Measurements from ENCODE around the gene FBXO40. TPM values are rescaled to one million over a fixed set of nuclear protein-coding genes. Genes with fewer than 3 reads are reported as not detected.
"Not testable (repeated sequence)": the region's sequence is repeated elsewhere in the genome, so short reads cannot be mapped to it uniquely, and the experiment has no call there.

FBXO40 gene
- total RNA-seq (2014; rRNA removed; shearing (Covaris generic)) = not detected in 2 replicates

- in situ Hi-C loops (cut with HindIII; ENCODE audit: low sequenced_read_pairs) = no loop called here
- no peak for DNase-seq (ENCODE audit: low spot score)
These were observed at the start of gene FBXO40 for GRCh38 chr3:121592856-121593702. Gene FBXO40 (plus strand): TSS chr3:121593379. CDS start chr3:121620576, 27,197 bp downstream.

DNA sequence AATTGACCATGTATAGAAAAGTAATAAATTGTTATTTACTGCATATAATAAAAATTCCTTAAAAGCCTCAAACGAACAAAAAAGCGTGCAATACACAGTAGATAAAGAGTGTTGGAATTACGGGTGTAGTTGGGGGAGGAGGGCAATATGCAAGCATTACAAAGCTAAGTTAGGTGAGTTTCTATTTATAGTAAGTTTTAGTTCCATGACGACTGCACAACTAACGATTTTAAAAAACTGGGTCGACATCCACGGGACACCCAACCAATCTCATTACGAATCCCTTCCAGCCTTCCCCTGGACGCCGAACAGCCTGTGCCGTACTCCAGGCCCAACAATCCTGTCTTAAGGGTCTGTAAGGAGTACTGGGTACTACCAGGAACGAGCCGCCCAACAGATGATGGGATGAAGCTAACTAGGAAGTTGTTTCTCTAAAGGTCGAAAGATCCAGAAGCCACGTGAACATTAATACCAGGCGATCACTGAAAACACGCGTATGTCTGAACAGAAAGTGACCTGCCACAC, 48.1 kb upstream of the FBXO40 start:
- in situ Hi-C loops (cut with HindIII; ENCODE audit: low sequenced_read_pairs) = no loop called here
- DNase-seq (ENCODE audit: low spot score) = peak; percentile 6

DNA sequence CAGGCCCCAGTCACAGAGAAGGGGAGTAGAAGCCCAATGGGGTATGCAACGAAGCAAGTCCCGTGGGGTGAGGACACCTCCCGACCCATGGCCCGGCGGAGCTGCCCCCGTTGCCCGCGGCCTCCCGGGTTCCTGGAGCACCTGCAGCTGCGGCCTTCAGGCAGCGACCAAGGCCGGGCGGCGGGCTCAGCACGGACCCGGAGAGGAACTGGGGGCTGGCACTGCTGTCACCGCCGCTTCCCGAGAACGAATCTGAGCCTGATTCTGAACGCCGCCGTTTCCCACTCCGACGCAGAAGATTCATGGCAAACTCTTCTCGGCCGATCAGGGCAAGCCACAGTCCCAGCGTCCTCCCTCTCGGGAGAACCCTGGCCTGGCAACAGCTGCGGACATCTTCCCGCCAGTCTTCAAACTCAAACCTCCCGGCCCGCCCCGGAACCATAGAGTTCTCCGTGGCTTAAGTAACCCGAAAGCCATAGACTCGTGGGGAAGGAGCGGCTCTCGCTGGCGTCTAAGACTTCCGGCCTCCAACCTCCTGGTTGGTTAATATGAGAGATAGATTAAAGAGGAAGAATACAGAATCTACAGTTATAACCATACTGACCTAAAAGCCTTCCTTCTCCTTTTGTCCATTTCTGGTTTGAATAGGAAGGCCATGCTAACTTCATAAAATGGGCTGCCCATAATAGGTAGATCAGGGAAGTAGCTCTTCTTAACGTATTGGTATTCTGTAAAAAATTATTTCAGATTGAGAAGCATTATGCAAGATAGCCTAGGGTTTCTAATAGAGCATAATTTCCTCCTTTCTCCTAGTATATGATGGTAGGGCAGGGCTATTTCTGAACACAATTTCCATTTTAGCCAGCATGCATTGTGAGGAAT, 47.4 kb upstream of the FBXO40 start, which contains the start of gene POLQ:
Gene POLQ, minus strand, starts transcription at position 415 of the 882 bp plus-strand sequence. Its CDS starts 111 bp downstream, at position 304.
- in situ Hi-C loops (cut with HindIII; ENCODE audit: low sequenced_read_pairs) = no loop called here
- peak; percentile 97 for DNase-seq (ENCODE audit: low spot score)

DNA sequence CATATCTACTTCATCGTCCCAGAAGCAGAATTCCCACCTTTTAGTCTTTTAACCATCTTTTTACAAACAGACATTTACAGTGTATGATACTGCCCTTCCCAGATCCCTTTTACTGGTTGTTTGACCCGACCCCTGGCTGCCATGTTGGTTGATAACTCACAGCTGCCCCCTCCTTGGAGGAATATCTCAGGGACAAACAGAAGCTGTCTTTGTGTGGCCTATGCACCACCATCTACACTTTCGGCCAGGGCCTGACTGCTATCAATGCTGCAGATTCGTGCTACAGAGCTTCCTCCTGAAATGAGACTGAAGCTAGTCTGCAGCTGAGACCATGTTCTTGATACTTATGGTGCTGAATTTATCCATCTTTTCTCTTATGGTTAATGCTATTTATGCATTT, 40.8 kb upstream of the FBXO40 start:
- in situ Hi-C loops (cut with HindIII; ENCODE audit: low sequenced_read_pairs) = no loop called here
- DNase-seq (ENCODE audit: low spot score) = no peak

- in situ Hi-C loops (cut with HindIII; ENCODE audit: low sequenced_read_pairs) = no loop called here
These were observed 40.4 kb upstream of the FBXO40 start for GRCh38 chr3:121552797-121553196.

DNA sequence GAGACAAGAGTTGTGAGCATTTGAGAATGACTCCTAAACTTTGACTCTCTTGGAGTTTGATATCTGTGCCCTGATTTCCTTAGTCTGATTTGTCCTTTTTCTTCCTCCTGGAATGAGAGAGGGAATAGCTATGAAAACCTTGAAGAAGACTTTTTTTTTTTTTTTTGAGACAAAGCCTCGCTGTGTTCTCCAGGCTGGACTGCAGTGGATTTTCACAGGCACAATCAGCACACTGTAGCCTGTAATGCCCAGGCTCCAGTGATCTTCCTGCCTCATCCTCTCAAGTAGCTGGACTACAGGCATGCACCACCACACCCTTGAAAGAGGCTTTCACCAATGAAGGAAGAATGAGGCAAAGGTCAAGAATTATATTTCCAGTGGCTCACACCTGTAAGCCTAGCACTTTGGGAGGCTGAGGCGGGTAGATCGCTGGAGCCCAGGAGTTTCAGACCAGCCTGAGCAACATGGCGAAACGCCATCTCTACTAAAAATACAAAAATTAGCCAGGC, 35.7 kb upstream of the FBXO40 start:
- DNase-seq (ENCODE audit: low spot score) = no peak
- in situ Hi-C loops (cut with HindIII; ENCODE audit: low sequenced_read_pairs) = no loop called here

More at GRCh38 chr3:121552797-121553196, 40.4 kb upstream of the FBXO40 start:
- DNase-seq (ENCODE audit: low spot score) = no peak

DNA sequence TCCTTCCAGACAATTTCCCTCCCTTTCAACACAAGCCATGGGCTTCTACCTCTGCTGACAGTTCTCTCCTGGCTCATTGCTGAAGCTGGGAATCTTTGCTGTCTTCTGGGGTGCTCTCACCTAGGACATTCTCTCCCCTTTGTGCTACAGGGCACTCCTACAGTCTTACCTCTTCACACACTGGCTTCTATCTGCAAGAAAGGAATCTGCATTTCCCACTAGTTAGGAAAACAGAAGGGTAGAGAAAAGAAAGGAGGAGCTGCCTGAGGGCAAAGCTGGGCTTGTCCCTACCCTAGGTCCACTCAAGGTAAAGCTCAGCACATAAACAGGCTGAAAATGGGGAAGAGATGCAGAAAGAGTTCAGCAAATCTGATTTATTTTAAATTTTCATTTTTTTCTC, 31.0 kb upstream of the FBXO40 start:
- no peak for DNase-seq (ENCODE audit: low spot score)
- in situ Hi-C loops (cut with HindIII; ENCODE audit: low sequenced_read_pairs) = no loop called here

- no peak for DNase-seq (ENCODE audit: low spot score)
- in situ Hi-C loops (cut with HindIII; ENCODE audit: low sequenced_read_pairs) = no loop called here
These were observed 26.4 kb upstream of the FBXO40 start for GRCh38 chr3:121566773-121567172.

GRCh38 chr3:121567649-121568048, 25.5 kb upstream of the FBXO40 start, which contains the start of gene ARGFX:
Gene ARGFX (plus strand): TSS chr3:121567949. CDS start chr3:121570714, 2,765 bp downstream.
- no peak for DNase-seq (ENCODE audit: low spot score)
- in situ Hi-C loops (cut with HindIII; ENCODE audit: low sequenced_read_pairs) = no loop called here

DNA sequence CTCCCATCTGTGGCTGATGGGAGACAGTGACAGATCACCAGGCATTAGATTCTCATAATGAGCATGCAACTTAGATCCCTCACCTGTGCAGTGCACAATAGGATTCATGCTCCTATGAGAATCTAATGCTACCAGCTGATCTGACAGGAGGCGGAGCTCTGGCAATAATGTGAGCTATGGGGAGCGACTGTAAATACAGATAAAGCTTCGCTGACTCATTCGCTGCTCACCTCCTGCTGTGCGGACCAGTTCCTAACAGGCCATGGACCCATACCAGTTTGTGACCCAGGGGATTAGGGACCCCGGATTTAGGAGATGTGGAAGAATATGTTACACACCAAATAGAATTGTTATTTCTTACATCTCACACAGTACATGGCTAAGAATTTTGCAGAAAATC, 18.7 kb upstream of the FBXO40 start:
- no peak for DNase-seq (ENCODE audit: low spot score)
- in situ Hi-C loops (cut with HindIII; ENCODE audit: low sequenced_read_pairs) = no loop called here

GRCh38 chr3:121581691-121582090, 11.5 kb upstream of the FBXO40 start:
- no peak for DNase-seq (ENCODE audit: low spot score)
- in situ Hi-C loops (cut with HindIII; ENCODE audit: low sequenced_read_pairs) = no loop called here

DNA sequence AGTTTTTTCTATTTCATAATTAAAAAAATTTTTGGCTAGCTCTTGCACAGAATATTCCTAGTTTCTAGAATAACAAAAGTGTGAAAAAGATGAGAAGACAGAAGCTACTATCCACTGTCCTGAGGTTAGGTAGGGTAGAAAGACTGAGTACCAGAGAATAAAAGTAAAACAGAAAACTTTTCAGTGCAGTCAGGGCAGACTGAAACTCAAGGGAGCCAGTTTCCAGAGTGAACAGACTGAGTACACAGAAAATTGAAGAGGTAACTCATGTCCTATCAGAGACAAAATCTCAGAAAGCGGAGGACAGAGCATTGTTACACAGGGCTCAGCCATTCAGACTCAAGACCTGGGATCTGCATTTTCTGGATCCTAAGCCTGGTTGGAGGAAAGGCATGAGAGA, 8.8 kb upstream of the FBXO40 start:
- no peak for DNase-seq (ENCODE audit: low spot score)
- in situ Hi-C loops (cut with HindIII; ENCODE audit: low sequenced_read_pairs) = no loop called here

DNA sequence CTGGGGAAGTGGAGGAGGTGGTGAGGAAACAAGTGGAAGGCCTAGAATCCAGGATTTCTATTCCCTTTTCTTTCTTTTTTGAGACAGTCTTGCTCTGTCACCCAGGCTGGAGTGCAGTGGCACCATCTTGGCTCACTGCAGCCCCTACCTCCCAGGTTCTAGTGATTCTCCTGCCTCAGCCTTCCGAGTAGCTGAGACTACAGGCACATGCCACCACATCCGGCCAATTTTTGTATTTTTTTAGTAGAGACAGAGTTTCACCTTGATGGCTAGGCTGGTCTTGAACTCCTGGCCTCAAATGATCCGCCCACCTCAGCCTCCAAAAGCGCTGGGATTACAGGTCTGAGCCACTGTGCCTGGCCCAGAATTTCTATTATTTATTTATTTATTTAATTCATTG, 627 bp downstream of the FBXO40 start:
- in situ Hi-C loops (cut with HindIII; ENCODE audit: low sequenced_read_pairs) = not testable (repeated sequence)

DNA sequence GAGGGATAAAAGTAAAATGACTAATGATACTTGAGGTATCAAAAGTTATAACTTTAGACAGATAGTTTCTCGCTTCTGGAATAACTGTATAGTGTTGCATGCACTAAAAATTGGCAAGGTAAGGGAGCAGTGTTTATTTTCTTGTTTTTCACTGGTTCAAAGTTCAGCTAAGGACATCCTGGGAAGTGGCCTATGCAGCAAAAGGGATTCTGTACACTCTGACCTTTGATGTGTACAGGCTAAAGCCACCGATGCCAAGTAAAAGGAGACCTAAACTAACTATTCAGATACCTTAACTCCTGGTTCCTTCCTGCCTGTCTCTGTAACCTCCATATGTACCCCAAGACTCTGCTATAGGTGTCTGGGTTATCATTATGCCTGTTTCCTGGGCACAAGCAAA, 1.7 kb downstream of the FBXO40 start:
- DNase-seq (ENCODE audit: low spot score) = no peak
- in situ Hi-C loops (cut with HindIII; ENCODE audit: low sequenced_read_pairs) = no loop called here

More for the DNA sequence above, 627 bp downstream of the FBXO40 start:
- not testable (repeated sequence) for DNase-seq (ENCODE audit: low spot score)

DNA sequence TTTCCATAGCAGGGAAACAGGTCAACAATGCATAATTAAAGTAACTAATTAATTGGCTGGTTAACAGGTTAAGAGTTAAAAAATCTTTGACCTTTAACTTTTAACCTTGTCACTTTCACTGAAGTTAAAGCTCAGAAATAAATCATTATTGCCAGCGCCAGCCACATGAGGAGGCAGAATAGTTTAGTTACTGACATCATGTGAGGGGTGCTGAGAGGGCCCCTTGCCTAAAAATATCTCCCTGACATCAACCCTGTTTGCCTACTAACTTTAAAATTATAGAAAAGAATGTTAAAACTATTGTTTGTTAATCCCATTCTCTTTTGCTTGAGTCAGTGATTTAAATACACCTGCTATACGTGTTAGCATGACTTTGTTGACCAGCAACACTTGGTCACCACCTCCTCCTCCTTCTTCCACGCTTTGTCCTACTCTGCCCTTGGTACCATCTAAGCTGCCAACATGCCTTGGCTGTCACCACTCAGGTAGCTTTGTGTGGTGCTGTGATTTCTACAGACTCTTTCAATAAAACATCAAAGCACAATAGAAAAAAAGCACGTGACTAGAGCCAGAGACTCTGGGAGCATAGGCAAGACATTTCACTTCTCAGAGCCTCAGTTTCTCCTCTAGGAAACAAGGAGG, 2.7 kb downstream of the FBXO40 start:
- in situ Hi-C loops (cut with HindIII; ENCODE audit: low sequenced_read_pairs) = no loop called here

DNA sequence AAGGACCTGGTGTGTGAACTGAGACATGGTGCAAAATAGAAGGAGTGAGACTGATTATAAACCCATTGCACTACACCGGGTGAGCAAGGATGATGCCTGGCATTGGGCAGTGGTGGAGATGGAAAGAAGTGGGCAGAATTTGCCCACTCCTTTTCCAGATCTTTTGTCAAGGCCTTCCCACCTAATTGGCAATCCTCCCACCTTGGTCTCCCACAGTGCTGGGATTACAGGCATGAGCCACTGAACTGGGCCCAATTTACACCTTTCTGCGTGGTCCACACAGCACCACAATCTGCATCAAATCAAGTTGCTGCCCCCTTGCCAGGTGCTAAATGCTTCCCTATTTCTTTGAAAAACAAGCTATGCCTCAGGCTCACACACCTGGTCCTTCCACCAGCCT, 5.4 kb downstream of the FBXO40 start:
- in situ Hi-C loops (cut with HindIII; ENCODE audit: low sequenced_read_pairs) = no loop called here

More for the DNA sequence above, 2.7 kb downstream of the FBXO40 start:
- no peak for DNase-seq (ENCODE audit: low spot score)

DNA sequence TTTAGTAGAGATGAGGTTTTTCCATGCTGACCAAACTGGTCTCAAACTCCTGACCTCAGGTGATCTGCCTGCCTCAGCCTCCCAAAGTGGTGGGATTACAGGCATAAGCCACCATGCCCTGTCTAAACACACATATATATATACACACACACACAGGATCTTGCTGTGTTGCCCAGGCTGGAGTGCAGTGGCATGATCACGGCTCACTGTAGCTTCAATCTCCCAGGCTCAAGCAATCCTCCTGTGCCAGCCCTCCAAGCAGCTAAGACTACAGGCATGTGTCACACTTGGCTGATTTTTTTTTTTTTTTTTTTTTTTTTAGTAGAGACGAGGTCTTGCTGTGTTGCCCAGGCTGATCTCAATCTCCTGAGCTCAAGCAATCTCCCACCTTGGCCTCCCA, 6.7 kb downstream of the FBXO40 start:
- in situ Hi-C loops (cut with HindIII; ENCODE audit: low sequenced_read_pairs); DNase-seq (ENCODE audit: low spot score): not testable (repeated sequence)

More for the DNA sequence above, 5.4 kb downstream of the FBXO40 start:
- no peak for DNase-seq (ENCODE audit: low spot score)

GRCh38 chr3:121601212-121601812, 8.1 kb downstream of the FBXO40 start:
- in situ Hi-C loops (cut with HindIII; ENCODE audit: low sequenced_read_pairs) = no loop called here
- no peak for DNase-seq (ENCODE audit: low spot score)

Measured in G401 (cell line).